Forelimb muscle (tissue), 1 donor: ENCODE data around the gene MRNIP. TPM values are rescaled to one million over a fixed set of nuclear protein-coding genes. Genes with fewer than 3 reads are reported as not detected.

Experiments
- DNase-seq: peaks from one replicate; pipeline ENCODE4 v3.0.0-alpha.2; 2013; ENCODE audit warnings: low read depth
- polyA plus RNA-seq: library from polyadenylated mRNA; unstranded; fragments of 120-200 nt; gene quantifications from one replicate; pipeline ENCODE4 v1.2.1, GENCODE V29; 2013; ENCODE audit not compliant: insufficient read length

MRNIP gene
- polyA plus RNA-seq, 1 donor, result 15.2 TPM

DNA sequence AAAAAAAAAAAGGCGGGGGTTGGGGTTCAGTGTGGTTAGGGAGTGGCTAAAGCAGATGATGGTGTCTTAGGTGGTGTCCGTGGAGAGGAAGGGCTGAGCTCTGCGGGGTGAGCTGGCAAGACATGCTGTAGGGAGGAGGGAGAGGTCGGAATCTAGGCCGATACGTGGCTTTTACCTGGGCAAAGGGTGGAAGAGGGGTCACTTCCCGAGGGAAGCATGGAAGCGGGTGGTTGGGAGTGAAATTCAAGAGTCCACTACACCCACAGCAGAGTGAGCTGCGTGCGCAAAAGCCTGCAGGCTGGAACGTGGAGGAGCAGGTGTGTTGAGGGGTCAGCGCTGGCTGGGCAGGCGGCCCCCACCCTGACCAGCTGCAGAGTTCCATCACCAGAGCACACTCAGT lies 31.3 kb upstream of the MRNIP start:
- DNase-seq, result no peak

DNA sequence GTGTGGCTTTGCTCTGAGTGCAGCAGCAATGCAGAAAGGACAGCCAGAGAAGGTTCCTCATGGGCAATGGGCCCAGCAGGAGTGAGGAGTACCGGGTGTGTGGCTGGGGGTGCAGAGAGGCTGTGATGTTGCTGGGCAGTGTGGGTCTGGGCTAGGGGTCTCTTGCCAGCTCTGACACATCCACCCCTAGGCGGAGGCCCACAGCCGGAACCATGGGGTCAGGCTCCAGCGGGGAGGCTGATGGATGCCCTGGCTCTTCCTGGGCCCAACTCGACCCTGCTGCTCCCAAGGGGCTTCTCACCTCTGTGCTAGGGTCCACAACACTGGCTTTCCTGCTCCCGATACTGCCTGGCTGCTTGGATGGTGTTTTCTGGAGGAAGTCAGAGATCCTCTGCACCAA lies 29.2 kb upstream of the MRNIP start:
- DNase-seq, result no peak

DNA sequence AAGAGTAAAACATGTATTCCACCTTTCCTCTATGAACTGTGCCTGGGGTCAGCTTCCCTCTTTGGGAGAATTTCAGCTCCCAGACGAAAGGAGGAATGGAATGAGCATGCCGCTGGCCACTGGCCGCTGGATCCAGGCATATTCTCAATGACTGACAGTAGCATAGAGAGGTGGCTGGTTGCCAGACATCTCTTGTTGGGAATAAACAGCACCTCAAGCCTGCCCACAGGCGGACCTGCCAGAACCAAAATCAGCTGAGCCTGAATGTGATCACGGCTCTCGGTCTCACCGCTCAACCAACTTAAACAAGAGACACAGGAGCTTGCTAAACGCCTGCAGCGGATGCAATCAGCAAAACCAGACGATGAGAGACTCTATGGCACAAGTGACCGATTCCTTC lies 28.5 kb upstream of the MRNIP start:
- DNase-seq, result no peak

DNA sequence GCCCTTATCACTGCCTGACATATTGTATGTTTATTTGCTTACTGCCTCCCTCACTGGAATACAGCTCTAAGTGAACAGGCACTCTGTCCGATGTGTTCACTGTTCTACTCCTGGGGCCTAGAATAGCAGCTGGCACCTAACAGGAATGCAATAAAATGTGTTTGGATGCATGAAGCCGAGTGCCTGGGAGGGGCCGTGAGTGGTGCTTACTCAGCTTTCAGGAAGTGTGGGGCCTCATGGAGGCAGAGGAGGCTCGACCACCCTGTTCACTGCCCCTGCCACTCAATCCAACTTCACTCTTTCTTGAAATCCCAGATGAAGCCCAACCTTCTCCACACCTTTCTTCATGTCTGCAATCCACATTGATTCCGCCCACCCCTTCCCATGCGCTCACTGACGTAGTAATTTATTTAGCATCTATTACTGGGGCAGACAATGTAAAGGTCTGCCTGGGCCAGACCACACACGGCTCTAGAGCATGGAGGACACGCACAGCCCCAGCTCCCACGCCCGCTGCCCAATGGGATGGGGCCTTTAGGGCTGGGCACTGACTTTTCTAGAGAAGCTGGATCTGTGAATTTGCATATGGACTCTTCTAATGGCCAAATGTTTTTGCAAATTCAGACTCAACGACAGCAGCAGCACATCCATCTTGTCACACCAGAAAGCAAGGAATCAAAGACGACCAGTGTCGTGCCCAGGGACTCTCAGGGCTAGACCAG lies 27.7 kb upstream of the MRNIP start:
- no peak for DNase-seq

DNA sequence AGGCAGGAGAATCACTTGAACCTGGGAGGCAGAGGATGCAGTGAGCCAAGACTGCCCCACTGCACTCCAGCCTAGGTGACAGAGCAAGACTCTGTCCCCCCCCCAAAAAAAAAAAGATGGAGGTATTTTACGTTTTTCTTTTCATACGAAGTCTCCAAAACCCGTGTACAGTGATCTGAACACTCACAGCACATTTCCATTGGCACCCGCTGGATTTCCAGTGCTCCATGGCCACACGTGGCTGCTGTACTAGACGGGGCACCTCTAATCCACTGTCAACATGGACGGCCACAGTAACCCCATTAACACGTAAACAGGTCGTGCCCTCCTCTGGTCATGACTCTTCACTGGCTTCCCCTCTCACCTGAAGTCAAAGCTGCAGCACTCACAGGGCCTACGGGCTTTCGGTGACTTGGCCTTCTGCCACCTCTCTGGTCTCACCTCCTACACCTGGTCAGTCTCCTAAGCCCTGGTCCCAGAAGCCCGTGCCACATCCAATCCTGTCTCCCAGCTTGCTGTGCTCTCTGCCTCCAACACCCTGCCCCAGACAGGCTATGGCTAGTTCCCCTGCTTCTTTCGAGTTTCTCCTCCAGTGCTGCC lies 27.0 kb upstream of the MRNIP start:
- no peak for DNase-seq

DNA sequence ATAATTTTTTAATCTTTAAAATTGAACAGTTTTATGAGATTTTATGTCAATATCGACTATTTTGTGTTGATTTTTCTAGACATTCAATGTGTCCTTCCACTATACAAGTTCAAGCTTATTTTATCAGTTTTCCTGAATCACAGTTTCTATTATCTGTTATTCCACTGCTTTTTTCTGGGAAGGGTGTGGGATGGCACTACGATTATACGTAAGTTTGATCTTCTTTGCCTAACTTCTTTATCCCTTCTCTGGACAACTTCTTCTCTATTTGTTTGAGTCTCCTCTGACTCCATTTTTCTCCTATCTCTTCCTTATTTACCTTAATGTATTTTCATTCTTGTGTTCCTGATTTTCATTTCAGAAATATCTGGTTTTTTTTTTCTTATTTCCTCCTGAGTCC lies 24.5 kb upstream of the MRNIP start:
- DNase-seq, result no peak

DNA sequence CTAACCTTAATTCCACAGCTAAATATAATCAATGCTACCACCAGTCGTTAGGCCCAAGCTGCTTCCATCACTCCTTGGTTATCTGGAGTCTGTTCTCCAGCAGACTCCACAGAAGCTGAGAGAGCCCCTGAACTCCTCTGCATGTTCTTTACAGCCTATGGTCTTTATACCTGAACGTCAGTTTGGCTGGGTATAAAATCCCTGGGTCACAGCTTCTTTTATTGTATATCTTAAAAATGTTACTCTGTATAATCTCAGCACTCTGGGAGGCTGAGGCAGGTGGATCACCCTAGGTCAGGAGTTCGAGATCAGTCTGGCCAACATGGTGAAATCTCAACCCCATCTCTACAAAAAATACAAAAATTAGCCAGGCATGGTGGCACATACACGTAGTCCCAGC lies 23.7 kb upstream of the MRNIP start:
- no peak for DNase-seq

DNA sequence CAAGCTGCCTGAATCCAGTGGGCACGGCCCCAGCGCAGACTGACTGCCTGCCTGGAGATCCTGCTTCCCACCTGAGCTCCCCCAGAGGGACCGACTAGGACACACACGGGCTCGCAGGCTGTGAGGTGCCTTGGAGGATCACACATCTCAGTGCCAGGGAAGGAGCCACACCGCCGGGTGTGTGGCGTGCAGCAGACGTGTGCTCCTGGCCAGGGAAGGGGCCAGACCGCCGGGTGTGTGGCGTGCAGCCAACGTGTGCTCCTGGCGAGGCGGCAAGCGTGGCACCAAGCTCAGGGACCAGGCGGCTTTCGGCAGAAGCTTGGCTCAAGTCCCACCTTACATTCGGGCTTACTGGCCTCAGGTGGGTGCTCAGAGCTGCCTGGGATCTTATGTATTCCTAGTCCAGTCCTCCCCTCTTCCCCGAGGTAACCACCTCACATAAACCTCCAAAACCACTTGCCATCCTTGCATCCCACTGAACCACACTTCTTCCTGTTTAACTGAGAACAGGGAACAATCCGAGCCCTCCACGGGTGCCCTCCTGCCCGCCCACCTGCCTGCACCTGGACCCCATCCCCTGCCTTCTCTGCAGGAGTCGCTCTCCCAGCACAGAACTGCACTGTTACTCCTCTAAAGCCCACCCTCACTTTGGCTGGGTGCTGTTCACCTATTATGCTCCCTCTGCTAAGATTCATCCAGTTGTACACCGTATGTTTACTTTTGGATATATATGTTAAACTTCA lies 22.4 kb upstream of the MRNIP start:
- no peak for DNase-seq

DNA sequence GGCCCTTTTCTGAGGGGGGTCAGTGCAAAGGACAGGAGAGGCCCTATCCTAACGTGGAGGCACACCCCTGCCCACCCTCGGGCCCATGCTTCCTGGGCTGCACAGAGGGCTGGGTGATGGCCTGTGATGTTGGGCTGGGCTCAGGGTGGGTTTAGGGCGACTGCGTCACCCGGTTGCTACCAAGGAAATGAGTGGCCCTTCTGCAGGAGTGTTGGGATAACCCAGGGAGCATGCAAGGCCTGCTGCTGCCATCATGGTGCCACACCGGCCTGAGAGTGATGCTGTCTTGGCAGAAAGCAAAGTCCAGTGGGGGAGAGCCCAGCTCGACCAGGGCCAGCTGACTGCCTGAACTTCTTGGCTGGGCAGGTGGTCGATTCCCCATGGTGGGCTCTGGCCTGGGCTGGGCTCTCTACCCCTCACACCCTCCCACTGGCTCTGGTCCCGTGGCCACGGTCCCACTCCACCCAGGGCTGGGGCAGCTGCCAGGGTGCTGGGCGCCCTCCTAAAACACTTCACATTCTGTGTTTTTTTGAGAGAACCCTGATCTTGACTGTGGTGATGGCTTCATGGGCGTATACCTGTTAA lies 21.5 kb upstream of the MRNIP start:
- DNase-seq, result no peak

DNA sequence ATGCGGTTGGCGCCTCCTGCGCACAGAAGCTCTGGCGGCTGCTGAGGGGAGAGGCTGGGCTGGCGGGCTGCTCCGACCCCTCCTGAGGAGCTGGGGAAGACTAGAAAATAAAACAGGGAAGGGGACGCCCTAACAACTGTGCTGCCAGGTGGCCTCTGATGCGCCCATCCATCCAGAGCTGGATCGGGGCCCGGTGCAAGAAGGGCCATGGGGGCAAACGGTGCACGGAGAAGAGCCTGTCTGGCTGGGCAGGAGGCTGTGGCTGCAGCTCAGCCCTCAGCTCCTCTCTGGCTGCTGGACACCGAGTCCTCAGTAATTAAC lies 21.0 kb upstream of the MRNIP start:
- no peak for DNase-seq

DNA sequence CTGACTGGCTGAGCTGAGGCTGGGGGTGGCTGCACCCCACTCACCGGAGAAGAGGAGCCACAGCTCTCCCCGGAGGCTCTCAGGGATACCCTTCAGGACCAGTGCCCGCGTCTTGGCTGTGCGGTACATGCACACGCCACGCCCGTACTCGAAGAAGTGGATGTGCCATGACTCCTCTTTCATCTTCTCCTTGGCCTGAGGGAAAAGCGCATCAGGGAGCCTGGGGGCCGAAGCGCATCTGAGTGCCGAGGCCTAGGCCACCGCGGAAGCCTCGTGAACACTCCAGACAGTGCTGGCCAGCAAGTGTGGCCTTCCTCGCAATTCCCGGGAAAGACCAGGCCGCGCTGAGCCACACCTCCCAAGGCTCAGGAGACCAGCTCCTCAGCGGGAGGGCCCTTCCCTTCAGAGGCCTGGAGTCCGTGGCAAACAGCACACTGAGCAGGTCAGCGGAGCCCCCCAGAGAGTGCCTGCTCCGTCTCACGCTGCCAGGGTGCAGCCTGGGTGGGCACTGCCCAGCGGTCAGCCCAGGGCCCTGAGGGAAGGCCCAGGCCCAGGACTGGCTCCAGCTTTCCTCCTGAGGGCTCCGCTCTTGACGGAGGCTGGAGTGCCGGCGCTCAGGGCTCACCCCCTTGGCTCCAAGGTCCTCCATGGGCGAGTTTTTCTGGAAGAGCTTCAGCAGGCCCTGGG lies 20.5 kb upstream of the MRNIP start:
- no peak for DNase-seq

DNA sequence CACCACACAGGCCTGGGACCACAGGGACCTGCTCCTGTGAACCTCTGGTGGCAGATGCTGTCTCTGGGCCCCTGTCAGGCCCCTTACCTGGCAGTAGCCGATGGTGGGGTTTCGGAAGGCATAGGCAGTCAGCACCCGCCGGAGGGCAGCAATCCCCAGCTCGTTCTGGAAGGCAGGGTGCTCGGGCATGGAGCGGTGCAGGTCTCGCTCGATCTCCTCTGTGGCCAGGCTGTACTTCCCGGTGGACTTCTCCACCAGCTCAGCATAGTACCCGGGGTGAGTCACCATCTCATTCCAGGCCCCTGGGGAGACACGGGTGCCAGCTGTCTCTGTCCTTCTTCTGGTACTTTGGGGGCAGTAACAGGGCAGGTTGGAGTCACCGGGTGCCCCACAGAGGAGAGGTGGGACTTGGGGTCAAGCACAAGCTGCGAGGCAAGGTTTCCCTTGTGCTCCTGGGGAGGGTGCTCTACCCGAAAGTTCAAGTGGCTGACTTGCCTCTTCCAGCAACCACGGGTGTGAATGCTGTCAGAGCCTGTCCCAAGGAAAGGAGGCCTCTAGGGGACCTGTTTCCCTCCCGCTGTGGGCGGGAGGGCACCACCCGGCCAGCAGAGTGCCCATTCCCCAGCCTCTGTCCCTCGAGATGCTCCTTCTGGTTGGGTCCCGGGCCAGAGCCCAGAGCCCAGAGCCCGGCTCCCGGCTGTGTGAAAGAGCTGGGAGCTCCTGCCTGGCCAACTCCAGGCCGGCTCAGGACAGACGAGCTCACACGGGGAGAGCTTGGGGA lies 19.8 kb upstream of the MRNIP start:
- no peak for DNase-seq

DNA sequence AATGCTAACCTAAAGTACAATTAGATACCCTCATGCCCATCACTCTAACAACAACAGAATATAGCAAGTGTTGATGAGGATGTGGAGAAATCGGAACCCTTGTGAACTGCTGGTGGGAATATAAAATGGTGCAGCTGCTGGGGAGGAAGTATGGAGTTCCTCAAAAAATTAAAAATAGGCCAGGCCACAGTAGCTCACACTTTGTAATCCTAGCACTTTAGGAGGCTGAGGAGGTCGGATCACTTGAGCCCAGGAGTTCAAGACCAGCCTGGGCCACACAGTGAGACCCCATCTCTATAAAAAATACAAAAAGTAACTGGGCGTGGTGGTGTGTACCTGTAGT lies 18.0 kb upstream of the MRNIP start:
- no peak for DNase-seq

DNA sequence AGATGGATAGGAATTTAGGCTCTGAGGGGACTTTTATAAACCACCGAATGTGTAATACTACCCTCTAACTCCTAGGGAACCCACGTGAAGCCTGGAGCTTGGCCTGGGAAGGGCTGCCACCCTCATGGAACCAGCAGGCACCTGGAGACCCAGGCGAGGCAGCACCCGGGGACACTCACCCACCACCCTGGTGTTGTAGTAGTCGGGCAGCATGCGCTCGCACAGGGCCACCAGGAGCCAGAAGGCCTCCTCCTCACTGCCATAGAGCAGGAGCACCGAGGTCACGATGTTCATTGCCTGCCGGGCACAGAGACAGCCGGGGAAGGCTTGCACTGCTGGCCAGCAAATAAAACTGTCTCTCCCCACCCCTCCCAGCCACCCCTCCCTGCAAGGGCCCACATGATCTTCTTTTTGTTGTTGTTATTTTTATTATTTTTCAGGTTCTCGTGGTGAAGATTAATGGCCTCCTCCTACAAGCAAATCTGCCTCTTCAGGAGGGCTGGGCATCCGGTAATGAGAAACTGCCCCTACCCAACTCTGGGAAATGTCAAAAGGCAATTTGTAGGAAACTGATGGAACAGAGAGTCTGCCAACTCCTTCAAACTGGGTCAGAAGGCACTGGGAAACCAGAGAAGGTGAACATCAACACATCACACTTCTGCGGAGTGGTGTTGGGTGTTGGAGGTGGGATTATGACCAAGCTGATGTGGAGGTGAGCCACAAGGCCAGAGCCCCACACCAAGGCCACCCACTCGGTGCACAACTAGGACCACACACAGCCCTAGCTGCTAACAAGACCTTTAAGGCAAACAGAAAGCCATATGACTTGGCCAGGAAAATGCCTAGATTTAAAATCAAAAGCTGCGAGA lies 17.4 kb upstream of the MRNIP start:
- no peak for DNase-seq

DNA sequence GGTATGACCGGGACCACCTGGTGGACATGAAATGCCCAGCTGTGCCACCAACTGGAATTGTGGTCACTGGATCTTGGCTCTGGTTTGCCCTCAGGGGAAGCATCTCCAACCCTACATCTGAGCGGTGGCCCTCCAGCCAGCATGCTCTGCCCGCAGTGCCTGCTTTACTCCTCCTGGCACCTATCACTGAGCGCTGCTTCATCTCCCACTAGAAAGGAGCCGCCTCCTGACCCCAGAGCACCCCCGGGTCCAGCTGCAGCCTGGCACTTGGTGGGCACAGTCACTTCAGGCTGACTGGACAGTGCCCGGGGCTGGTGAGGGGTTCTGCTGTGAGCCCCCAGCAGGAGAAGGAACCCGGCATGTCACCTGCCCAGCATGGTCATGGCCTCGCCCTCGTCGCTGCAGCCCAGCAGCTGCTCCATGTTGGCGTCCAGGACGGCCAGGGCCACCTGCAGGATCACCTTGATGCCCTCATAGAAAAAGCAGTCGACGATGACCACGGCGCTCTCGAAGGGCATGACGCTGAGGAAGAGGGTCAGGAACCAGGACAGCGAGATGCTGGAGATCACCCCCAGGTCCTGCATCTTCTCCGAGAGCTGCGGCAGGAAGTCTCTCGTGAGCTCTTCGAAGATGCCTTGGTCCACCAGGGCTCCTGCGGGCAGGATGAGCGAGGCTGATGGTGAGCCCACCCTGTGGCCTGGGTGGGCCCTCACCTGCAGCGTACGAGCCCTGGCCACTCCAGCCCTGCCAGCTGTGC lies 16.1 kb upstream of the MRNIP start:
- DNase-seq, result no peak

DNA sequence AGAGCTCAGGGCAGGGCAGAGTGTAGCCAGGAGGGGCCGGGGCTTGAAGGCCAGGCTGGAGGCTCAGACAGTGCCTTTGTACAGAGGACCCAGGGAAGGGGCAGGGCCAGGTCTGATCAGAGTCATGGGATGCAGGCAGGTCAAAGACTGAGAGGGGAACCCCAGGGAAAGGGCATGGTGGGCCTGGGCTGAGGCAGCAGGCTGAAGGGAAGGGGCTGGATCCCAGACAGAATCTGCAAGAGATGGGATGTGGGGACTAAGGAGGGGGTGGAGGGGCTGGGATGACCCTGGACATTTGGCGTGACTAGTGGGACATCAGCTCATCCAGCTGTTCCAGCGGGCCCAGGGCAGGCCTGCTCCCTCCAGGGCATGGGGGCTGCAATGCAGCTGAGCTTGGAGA lies 15.5 kb upstream of the MRNIP start:
- no peak for DNase-seq

DNA sequence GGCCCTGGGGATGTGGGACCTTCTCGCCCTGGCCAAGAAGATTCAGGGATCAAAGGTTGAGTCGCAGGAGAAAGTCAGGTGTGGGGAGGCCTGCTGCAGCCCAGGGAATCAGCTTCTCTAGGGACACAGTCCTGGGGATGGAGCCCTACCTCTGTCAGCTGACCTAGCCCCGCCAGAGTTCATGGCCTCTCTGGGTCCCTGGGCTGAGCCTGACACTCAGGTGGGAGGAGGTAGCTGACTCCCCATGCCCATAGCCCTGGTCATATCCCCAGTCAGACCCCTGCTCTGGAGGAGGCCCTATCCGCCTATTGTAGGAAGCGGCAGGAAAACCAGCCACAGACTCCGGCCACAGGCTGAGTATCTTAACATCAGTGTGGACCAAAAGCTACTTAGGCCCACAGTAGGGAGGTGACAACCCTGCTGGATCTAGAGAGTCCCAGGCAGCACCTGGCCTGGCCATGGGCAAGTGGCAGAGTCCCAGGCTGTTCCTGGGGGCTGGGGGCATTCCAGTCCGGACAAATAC lies 15.0 kb upstream of the MRNIP start:
- no peak for DNase-seq

DNA sequence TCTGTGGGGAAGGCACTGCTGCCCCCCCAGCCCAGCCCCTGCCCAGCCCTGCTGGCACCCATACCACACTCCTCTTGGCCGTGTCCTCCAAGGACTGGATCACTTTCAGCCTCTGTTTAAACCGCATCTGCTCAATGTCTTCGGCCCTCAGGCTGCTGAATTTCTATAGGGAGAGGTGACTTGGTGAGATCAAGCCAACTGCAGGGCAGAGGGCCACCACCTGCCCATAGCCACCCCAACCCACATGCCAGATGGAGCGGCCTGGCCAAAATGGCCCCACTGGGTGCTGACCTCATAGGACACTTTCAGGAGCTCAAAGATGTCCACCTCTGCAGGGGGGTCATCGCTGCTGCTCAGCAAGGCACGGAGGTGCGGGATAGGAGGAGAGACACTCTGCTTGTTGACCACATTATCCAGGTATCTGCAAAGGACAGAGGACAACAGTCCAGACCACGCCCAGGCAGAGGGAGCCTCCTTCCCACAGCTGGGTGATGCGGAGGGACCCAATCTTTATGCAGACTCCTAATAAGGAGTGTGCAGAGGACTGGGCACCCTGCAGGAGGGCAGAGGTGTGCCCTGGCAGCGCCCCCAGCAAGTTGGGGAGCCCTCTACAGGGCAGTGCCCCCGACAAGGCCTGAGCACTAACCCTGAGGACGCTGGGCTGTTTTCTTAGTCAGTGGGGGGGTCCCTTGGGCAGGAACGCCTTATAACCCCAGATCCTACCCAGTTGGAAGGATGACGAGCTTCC lies 14.4 kb upstream of the MRNIP start:
- DNase-seq, result no peak
